K562 (cell line): ENCODE measurements around the gene SGMS1. TPM values are rescaled to one million over a fixed set of nuclear protein-coding genes. Genes with fewer than 3 reads are reported as not detected.

Source experiments
- BMI1 ChIP-seq: fragments of 150-350 bp; IDR thresholded peaks from 2 replicates; pipeline ENCODE4 v1.6.1; 2014; ENCODE audit warnings: low read length
- DDX20 ChIP-seq: fragments of 450-650 bp; IDR thresholded peaks from 2 replicates; pipeline ENCODE4 v1.6.1; 2016; ENCODE audit warnings: missing genetic modification characterization, low read depth, mild to moderate bottlenecking, missing compliant biosample characterization, moderate library complexity
- ILF3 ChIP-seq: fragments of 450-650 bp; IDR thresholded peaks from 2 replicates; pipeline ENCODE4 v1.6.1; 2018; ENCODE audit warnings: antibody characterized with exemption, mild to moderate bottlenecking, moderate library complexity, borderline replicate concordance
- KAT8 ChIP-seq: fragments of 450-650 bp; IDR thresholded peaks from 2 replicates; pipeline ENCODE4 v1.6.1; 2016; ENCODE audit warnings: low read depth, mild to moderate bottlenecking
- MYBL2 ChIP-seq, 2 experiments: fragments of 450-650 bp in 1 of 2; sonication (generic) in 1 of 2; formaldehyde crosslinking in 1 of 2; IDR thresholded peaks; 2 replicates each; pipeline versions ENCODE4 v1.6.1 to v1.8.1; 2017 to 2022; ENCODE audit warnings: borderline replicate concordance in 1 of 2, inconsistent platforms in 1 of 2, low read depth in 1 of 2, mild to moderate bottlenecking in 1 of 2, missing genetic modification reagents in 1 of 2, moderate library complexity in 1 of 2
- POLR2AphosphoS5 ChIP-seq: IDR thresholded peaks from 2 replicates; pipeline ENCODE4 v1.6.1; 2011; ENCODE audit warnings: mild to moderate bottlenecking, low read depth, low read length, moderate library complexity; ENCODE audit not compliant: control insufficient read depth, insufficient read depth
- SRSF9 ChIP-seq: fragments of 200-400 bp; formaldehyde crosslinking; IDR thresholded peaks from 2 replicates; pipeline ENCODE4 v1.6.1; 2017; ENCODE audit warnings: low read depth, low read length, borderline replicate concordance
- TAF9B ChIP-seq: fragments of 450-650 bp; IDR thresholded peaks from 2 replicates; pipeline ENCODE4 v1.6.1; 2018; ENCODE audit warnings: mild to moderate bottlenecking; ENCODE audit not compliant: partially characterized antibody
- ZNF165 ChIP-seq: fragments of 250-450 bp; sonication (Bioruptor Pico); IDR thresholded peaks from 2 replicates; pipeline ENCODE4 v1.4.0; 2020; ENCODE audit warnings: borderline replicate concordance
- polyA plus RNA-seq, 8 experiments: library from polyadenylated mRNA; depleted of rRNA in 4 of 8; stranded (reverse) in 5 of 8; unstranded in 3 of 8; fragments of >200 nt; fragmentation: Nextera tagmentation in 2 of 8; fragmentation: Illumina TruSeq in 1 of 8; extraction: Ambion mirVana in 2 of 8; extraction: Trizol in 1 of 8; gene quantifications; 2 replicates each; pipeline versions ENCODE4 v1.2.1 to v1.2.3, GENCODE V29; 2011 to 2014; ENCODE audit warnings: inconsistent platforms in 1 of 8, missing spikeins in 1 of 8
- total RNA-seq, 7 experiments: library from RNA; depleted of rRNA in 6 of 7; stranded (reverse); fragments of >200 nt in 6 of 7; fragmentation: Illumina TruSeq in 2 of 7; extraction: Trizol in 2 of 7; gene quantifications; 2 replicates each; pipeline versions ENCODE4 v1.2.1 to v1.2.3, GENCODE V29; 2011 to 2021; ENCODE audit warnings: low replicate concordance in 1 of 7
- TF ChIP-seq, protein P1 (sequence below): sonication (generic); formaldehyde crosslinking; IDR thresholded peaks from 2 replicates; pipeline ENCODE4 v1.8.0; 2023; ENCODE audit warnings: missing genetic modification reagents, mild to moderate bottlenecking, borderline replicate concordance
- TF ChIP-seq, protein P2 (sequence below): fragments of 450-650 bp; formaldehyde crosslinking; IDR thresholded peaks from 2 replicates; pipeline ENCODE4 v1.4.0; 2022; ENCODE audit warnings: missing genetic modification characterization
- TF ChIP-seq, protein P3 (sequence below), 2 experiments: fragments of 450-650 bp; IDR thresholded peaks; 2 replicates each; pipeline ENCODE4 v1.6.1; 2016; ENCODE audit warnings: mild to moderate bottlenecking in 2 of 2, borderline replicate concordance in 1 of 2, low read depth in 1 of 2, moderate library complexity in 1 of 2

SGMS1 gene
- total and polyA plus RNA-seq, 9 of the 15 experiments (the other 6 are each of a cell fraction or from before 2014, with no cell fraction given) = 22.6 to 232 (median 82.2) TPM

DNA sequence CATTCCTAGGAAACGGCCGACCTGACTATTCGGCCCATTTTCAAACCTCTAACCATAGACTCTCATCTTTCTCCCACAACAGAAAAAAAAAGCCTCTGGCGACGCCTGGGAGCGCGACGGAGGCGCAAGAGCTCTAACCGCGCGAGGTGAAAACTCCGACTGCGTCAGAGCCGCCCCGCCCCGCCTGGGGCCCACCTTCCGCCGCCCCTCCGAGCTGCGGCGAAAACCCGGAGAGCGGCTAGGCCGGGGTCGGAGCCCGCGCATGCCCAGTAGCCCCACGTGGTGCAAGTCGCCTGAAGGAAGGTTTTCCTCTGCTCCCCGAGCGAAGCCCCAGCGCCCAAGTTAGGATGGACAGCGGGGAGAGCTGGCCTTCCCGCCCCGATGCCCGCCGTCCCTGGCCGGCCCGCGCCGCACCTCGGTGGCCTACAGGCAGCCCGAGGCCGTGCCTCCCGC, 683 bp upstream of the SGMS1 start (continued):
- TF ChIP-seq, protein P1, sequence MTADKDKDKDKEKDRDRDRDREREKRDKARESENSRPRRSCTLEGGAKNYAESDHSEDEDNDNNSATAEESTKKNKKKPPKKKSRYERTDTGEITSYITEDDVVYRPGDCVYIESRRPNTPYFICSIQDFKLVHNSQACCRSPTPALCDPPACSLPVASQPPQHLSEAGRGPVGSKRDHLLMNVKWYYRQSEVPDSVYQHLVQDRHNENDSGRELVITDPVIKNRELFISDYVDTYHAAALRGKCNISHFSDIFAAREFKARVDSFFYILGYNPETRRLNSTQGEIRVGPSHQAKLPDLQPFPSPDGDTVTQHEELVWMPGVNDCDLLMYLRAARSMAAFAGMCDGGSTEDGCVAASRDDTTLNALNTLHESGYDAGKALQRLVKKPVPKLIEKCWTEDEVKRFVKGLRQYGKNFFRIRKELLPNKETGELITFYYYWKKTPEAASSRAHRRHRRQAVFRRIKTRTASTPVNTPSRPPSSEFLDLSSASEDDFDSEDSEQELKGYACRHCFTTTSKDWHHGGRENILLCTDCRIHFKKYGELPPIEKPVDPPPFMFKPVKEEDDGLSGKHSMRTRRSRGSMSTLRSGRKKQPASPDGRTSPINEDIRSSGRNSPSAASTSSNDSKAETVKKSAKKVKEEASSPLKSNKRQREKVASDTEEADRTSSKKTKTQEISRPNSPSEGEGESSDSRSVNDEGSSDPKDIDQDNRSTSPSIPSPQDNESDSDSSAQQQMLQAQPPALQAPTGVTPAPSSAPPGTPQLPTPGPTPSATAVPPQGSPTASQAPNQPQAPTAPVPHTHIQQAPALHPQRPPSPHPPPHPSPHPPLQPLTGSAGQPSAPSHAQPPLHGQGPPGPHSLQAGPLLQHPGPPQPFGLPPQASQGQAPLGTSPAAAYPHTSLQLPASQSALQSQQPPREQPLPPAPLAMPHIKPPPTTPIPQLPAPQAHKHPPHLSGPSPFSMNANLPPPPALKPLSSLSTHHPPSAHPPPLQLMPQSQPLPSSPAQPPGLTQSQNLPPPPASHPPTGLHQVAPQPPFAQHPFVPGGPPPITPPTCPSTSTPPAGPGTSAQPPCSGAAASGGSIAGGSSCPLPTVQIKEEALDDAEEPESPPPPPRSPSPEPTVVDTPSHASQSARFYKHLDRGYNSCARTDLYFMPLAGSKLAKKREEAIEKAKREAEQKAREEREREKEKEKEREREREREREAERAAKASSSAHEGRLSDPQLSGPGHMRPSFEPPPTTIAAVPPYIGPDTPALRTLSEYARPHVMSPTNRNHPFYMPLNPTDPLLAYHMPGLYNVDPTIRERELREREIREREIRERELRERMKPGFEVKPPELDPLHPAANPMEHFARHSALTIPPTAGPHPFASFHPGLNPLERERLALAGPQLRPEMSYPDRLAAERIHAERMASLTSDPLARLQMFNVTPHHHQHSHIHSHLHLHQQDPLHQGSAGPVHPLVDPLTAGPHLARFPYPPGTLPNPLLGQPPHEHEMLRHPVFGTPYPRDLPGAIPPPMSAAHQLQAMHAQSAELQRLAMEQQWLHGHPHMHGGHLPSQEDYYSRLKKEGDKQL (CRISPR knock-in tag) = no peak
- no peak for TF ChIP-seq DDX20 (tag)
- TF ChIP-seq, protein P2, sequence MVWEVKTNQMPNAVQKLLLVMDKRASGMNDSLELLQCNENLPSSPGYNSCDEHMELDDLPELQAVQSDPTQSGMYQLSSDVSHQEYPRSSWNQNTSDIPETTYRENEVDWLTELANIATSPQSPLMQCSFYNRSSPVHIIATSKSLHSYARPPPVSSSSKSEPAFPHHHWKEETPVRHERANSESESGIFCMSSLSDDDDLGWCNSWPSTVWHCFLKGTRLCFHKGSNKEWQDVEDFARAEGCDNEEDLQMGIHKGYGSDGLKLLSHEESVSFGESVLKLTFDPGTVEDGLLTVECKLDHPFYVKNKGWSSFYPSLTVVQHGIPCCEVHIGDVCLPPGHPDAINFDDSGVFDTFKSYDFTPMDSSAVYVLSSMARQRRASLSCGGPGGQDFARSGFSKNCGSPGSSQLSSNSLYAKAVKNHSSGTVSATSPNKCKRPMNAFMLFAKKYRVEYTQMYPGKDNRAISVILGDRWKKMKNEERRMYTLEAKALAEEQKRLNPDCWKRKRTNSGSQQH (CRISPR knock-in tag) = no peak
- TF ChIP-seq MYBL2 (IDR thresholded peaks at IDR 0.05; ENCODE audit: low read depth) = no peak
- no peak for TF ChIP-seq MYBL2 (CRISPR knock-in tag; IDR thresholded peaks at IDR 0.05; ENCODE audit: borderline replicate concordance)
- TF ChIP-seq SRSF9 = no peak
- no peak for TF ChIP-seq BMI1
- TF ChIP-seq KAT8 = no peak
- peak; percentile 55 for TF ChIP-seq TAF9B
- TF ChIP-seq ILF3 = no peak
- TF ChIP-seq POLR2AphosphoS5 = peak; percentile 59; the same call in 1 of the 2 replicates
- TF ChIP-seq, protein P3, sequence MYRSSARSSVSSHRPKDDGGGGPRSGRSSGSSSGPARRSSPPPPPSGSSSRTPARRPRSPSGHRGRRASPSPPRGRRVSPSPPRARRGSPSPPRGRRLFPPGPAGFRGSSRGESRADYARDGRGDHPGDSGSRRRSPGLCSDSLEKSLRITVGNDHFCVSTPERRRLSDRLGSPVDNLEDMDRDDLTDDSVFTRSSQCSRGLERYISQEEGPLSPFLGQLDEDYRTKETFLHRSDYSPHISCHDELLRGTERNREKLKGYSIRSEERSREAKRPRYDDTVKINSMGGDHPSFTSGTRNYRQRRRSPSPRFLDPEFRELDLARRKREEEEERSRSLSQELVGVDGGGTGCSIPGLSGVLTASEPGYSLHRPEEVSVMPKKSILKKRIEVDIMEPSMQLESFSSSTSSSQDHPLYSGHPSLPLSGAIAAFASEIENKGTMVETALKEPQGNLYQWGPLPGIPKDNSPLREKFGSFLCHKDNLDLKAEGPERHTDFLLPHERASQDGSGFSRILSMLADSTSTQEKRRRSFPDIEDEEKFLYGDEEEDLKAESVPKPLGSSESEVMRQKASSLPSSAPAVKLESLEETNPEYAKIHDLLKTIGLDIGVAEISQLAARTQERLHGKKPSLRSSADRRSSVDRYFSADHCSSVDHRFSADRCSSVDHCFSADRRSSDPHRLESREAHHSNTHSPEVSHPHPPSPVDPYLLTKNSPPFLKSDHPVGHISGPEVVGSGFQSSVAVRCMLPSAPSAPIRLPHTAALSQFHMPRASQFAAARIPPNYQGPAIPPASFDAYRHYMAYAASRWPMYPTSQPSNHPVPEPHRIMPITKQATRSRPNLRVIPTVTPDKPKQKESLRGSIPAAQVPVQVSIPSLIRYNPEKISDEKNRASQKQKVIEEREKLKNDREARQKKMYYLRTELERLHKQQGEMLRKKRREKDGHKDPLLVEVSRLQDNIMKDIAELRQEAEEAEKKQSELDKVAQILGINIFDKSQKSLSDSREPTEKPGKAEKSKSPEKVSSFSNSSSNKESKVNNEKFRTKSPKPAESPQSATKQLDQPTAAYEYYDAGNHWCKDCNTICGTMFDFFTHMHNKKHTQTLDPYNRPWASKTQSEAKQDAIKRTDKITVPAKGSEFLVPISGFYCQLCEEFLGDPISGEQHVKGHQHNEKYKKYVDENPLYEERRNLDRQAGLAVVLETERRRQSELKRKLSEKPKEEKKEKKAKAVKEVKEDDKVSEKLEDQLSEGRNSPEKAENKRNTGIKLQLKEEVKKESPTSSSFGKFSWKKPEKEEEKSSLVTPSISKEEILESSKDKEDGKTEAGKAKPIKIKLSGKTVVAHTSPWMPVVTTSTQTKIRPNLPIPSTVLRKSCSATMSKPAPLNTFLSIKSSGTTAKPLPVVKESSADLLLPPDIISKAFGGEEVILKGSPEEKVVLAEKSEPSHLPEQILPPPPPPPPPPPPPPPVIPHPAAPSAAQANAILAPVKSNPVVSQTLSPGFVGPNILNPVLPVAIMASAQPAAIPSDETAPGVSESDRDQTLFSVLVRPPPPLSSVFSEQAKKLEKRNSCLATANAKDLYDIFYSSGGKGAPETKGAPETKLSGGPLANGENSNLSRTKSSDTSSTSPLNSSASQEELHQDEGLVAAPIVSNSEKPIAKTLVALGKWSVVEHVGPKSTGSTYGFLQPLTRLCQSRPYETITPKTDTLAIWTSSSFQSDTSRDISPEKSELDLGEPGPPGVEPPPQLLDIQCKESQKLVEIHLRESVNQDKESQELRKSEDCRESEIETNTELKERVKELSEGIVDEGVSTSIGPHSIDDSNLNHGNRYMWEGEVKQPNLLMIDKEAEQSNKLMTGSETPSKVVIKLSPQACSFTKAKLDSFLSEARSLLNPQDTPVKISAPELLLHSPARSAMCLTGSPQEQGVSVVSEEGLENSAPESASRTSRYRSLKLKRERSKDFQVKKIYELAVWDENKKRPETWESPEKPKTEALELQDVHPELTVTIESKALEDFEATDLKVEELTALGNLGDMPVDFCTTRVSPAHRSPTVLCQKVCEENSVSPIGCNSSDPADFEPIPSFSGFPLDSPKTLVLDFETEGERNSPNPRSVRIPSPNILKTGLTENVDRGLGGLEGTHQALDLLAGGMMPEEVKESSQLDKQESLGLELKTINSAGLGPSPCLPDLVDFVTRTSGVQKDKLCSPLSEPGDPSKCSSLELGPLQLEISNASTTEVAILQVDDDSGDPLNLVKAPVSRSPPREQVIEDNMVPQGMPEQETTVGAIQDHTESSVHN (IDR thresholded peaks at IDR 0.05; ENCODE audit: borderline replicate concordance in 1 of 2, low read depth in 1 of 2) = no peak
- TF ChIP-seq ZNF165 (CRISPR knock-in tag) = no peak
